GM18507 (cell line): Measurements from ENCODE around the gene ADAMTSL2.

ENCODE experiments used
- DNase-seq: peaks from one replicate; pipeline ENCODE4 v3.0.0; 2011; ENCODE audit warnings: low read depth; ENCODE audit not compliant: insufficient read length; ENCODE audit errors: extremely low spot score
- FAIRE-seq: peaks from 2 replicates; lab custom pipeline; 2011; peaks lifted over from hg19 to GRCh38; lab: Jason Lieb, UNC

Gene ADAMTSL2

GRCh38 chr9:133528001-133528875 lies 6.3 kb upstream of the ADAMTSL2 start:
- FAIRE-seq (no peak), DNase-seq (no peak)

DNA sequence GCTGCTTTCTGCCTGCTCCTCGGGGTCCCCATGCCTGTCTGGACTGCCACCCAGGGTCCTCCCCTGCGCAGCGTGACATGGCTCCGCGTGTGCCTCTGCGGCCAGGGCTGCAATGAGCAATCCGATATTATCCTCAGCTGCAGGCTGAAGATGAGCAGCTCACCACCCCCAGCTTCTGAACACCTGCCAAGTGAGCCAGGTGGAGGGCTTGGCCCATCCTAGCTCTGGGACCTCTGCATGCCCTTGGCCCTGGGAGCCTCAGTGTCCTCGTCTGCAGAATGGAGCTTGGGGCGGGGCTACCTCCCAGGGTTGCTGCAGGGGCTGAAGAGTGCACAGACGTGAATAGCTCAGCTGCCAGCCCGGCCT lies 5.6 kb upstream of the ADAMTSL2 start:
- FAIRE-seq (no peak), DNase-seq (no peak)

GRCh38 chr9:133529457-133529856 lies 5.0 kb upstream of the ADAMTSL2 start:
- FAIRE-seq (no peak), DNase-seq (no peak)

- DNase-seq = no peak
- FAIRE-seq = no peak
Measured at GRCh38 chr9:133529874-133530273, 4.6 kb upstream of the ADAMTSL2 start.

DNA sequence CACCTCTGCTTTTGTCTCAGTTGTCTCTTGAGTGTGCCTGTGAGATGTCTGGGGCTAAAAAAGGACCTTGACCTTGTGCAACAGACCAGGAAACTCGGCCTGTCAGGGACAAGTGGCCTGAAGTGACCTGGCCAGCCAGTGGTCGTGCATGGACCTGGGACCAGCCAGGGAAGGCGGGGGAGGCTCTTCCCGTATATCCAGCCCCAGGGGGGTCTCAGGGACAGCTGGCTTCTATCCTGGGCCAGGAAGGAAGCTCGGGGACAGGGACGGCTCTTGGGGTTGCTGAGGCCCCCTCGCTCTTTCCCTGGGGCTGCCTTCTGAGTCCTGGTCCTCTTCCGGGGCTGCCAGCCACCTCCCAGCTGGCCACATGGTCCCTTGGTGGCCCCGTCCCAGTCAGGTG lies 3.2 kb upstream of the ADAMTSL2 start:
- DNase-seq (no peak), FAIRE-seq (no peak)

- DNase-seq = peak; percentile 29
- peak; percentile 67 for FAIRE-seq
Measured at GRCh38 chr9:133532937-133533668, 1.4 kb upstream of the ADAMTSL2 start.

- no peak for FAIRE-seq
- DNase-seq = no peak
Measured at GRCh38 chr9:133533857-133534256, 647 bp upstream of the ADAMTSL2 start.

DNA sequence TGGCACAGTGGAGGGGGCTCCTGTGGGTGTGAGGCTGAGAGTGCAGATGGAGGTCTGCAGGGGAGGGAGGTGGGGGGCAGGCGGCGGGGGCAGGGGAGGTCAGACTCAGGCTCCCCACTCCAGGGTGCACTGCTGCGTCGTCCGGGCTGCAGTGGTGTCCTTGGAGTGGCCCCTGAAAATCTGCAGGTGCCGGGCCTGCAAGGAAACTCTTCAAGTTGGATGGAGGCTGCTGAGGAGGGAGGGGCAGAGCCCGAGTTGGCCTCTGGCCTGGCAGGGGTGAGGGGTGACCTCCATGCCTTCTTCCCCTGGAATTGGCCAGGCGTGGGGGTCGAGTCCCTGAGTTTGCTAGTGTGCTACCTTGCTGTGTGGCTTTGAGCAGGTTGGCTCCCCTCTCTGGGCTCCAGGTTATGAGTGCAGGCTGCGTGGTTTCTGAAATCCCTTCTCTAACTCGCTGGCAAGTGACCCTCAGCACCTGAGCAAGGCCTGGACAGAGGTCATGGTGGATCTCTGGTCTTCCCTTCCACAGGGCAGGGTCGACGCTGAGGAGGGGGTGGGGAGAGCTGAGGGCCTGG lies 888 bp downstream of the ADAMTSL2 start:
- DNase-seq (no peak), FAIRE-seq (no peak)

DNA sequence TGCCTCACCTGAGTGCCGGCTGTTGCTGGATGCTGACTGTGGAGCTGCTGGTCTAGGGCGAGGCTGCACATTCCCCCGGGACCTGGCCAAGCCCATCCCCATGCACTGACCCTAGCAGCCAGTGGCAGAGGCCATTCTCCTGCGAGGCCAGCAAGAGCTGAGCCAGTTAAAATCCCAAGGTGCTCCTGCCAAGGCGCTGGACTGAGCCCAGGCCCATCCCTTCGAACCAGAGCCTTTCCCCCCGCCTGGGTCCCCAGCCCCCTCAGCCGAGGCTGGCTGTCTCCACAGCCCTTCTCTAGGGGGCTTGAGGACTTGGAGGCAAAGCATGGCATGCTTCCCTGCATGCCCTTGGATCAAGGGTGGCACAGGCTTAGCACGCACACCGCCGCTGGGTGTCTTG lies 1.6 kb downstream of the ADAMTSL2 start:
- no peak for FAIRE-seq
- DNase-seq = no peak

DNA sequence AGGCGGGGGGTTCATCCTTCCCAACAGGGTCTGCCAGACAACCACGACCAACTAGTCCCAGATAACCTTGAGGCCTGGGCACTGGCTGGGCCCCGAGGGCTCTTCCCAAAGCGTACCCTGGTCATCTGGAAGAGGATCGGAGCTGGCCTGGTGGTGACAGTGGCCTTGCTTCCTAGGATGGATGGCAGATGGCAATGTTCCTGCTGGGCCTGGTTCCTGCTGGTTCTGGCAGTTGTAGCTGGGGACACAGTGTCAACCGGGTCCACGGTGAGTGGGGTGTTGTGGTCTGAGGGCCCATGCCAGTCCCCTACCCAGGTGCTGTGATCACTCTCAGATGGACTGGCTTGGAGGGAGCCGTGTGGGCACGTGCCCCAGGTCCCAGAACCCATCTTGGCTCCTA lies 2.0 kb downstream of the ADAMTSL2 start:
- FAIRE-seq = no peak
- no peak for DNase-seq

DNA sequence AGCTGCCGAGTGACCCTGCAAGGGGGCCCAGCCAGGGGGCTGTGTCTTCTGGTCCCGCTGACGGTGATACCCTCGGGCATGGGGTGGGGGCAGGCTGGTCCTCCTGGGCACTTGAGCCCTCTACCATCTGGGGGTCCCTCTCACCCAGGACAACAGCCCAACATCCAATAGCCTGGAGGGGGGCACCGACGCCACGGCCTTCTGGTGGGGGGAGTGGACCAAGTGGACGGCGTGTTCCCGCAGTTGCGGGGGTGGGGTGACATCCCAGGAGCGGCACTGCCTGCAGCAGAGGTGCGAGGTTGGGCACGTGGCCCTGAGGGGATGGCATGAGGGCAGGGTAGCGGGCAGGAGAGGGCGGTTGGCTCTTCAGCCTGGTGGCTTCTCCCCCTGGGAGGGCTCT lies 2.8 kb downstream of the ADAMTSL2 start:
- no peak for FAIRE-seq
- DNase-seq = no peak

DNA sequence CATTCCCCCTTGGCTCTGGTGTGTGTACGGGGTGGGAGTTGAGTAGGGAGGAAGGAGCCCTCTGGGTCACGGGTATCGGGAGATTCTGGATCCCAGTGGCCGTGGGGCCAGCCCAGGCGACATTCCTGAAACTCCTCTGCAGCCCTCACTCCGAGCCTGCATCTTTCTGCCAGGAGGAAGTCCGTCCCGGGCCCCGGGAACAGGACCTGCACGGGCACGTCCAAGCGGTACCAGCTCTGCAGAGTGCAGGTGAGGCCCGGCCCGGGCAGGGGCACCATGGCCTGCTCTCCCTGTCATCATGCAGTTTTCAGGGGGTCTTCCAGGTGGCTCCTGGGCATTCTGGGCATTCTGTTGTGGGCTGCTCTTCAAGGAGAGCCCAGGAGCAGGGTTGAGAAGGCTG lies 3.7 kb downstream of the ADAMTSL2 start:
- FAIRE-seq (no peak), DNase-seq (no peak)

DNA sequence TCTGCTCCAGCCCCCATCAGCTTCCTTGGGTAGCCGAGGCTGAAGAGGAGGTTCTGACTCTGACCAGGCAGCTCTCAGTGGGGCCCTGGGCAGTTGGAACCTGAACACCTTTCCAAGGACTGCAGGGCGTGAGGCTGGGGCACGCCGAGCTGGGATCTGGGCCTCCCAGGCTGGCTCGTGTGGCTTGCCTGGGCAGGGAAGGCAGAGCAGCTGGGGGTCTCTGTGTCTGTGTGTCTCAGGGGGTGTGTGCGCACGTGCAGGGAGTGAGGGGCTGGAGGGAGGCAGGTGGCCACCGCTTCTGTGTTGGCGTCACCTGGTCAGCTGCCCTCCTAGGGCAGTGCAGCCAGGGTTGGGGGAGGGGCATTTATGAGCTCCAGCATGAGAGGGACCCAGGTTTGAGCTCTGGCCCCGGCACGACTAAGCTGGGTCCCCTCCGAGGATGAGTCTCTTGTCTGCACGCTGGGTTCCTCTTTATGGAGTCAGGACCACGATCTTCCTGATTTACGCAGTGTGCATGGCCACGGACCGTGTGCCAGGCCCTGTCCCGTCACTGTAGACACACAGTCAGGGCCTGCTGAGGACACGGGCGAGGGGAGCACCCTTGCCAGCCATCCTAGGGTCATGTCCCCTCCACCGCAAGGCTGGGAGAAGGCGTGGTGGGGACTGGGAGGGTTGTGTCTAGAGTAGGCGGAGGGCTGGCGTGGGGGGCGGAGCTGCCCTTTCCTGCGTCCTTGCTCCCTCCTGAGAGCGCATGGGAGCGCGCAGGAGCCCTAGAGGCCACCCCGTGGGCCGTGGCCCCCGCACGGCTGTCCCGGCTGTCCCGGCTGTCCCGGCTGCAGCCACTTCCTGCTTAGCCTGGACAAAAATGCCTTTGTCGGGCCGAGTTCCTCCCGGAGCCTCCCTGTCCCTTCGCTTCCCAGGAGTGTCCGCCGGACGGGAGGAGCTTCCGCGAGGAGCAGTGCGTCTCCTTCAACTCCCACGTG lies 4.6 kb downstream of the ADAMTSL2 start:
- DNase-seq = no peak

DNA sequence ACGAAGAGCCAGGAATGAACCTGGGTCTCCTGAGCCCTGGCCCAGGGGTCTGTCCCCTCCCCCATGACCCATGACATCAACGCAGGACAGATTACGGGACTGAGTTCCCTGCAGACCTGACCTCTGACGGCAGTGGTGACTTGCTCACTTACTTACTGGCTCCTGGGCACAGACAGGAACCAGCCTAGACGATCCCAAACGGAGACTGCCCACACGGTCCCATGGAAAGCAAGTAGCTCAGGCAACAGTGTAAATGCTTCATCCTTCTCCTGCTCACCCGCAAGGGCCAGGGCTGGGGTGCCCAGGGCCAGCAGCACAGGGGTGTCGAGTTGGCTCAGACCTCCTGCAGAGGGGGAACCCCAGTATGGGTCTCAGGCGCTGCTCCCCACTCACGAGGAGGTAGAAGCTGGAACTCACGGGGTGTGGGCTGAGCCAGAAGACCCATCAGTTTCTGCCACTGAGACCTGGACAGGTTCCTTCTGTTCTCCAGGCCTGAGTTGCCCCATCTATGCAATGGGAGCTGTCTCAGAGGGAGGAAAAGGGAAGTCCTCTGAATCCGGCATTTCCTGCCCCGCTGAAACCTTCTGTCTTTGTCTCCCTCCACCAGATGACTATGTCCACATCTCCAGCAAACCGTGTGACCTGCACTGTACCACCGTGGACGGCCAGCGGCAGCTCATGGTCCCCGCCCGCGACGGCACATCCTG lies 5.6 kb downstream of the ADAMTSL2 start:
- FAIRE-seq (no peak), DNase-seq (no peak)

More for the DNA sequence above, 4.6 kb downstream of the ADAMTSL2 start:
- FAIRE-seq = no peak

DNA sequence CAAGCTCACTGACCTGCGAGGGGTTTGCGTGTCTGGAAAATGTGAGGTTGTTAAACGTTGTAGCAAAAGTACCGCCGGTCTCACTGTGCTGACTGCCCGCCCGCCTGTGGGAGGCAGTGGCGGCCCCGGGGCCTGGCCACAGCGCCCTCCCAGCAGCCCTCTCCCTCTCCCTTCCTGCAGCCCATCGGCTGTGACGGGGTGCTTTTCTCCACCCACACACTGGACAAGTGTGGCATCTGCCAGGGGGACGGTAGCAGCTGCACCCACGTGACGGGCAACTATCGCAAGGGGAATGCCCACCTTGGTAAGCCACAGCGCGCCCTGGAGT lies 6.2 kb downstream of the ADAMTSL2 start:
- FAIRE-seq = no peak
- no peak for DNase-seq

- DNase-seq = no peak
- no peak for FAIRE-seq
Measured at GRCh38 chr9:133542002-133542401, 7.5 kb downstream of the ADAMTSL2 start.

GRCh38 chr9:133543772-133544467 lies 9.4 kb downstream of the ADAMTSL2 start:
- no peak for FAIRE-seq
- DNase-seq = no peak

DNA sequence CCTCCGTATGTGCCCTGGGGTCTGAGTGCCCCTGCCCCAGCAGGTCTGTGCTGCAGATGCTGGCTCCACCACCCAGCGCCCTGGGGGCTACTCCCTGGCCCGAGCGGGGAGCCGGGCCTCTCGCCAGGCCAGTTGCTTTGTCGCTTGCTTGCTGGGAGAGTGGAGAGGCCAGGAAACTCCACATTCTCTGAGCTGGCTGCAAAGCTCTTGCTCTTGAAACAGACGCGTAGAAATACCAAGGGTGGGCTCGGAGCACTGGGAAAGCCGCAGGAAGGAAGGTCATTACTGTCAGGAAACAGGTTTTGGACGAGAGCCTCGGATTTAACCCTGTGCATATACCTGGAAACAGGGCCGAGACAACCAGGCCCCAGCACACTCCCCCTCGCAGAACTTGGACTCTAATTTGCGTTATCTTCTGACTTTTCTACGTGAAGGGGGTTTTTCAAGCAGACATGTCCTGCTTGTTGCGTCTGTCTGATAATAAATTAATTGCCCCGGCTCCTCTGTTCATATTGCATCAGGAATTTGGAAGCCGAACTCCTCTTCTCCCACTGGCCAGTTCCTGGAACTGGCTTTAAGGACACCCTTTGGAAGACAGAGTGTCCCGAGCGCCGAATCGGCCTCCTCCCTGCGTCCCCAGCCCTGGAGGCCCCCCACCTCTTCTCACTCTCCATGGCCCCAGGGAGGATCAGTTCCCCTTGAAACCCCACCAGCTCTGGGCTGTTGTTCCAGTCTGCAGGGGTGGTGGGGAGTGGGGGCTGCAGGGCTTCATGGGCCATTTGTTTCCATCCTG lies 11.2 kb downstream of the ADAMTSL2 start:
- DNase-seq = no peak
- no peak for FAIRE-seq
